HEK293T (cell line): ENCODE measurements around the gene UNC50.

ENCODE experiments used
- ARNT ChIP-seq: fragments of 450-650 bp; IDR thresholded peaks from 2 replicates; pipeline ENCODE4 v1.6.1; 2017; ENCODE audit warnings: mild to moderate bottlenecking
- BHLHE40 ChIP-seq: fragments of 450-650 bp; IDR thresholded peaks from 2 replicates; pipeline ENCODE4 v1.6.1; 2016; ENCODE audit warnings: mild to moderate bottlenecking, moderate library complexity, borderline replicate concordance
- CTBP1 ChIP-seq: fragments of 450-650 bp; IDR thresholded peaks from 2 replicates; pipeline ENCODE4 v1.6.1; 2016; ENCODE audit warnings: borderline replicate concordance
- ELF4 ChIP-seq: fragments of 450-650 bp; IDR thresholded peaks from 2 replicates; pipeline ENCODE4 v1.6.1; 2017; ENCODE audit warnings: antibody characterized with exemption
- FOXA1 ChIP-seq: fragments of 450-650 bp; IDR thresholded peaks from 2 replicates; pipeline ENCODE4 v1.6.1; 2016; ENCODE audit warnings: mild to moderate bottlenecking
- FOXK2 ChIP-seq: fragments of 450-650 bp; IDR thresholded peaks from 2 replicates; pipeline ENCODE4 v1.6.1; 2016; ENCODE audit warnings: mild to moderate bottlenecking
- FOXM1 ChIP-seq: fragments of 450-650 bp; IDR thresholded peaks from 2 replicates; pipeline ENCODE4 v1.6.1; 2017; ENCODE audit warnings: mild to moderate bottlenecking, borderline replicate concordance
- L3MBTL2 ChIP-seq: fragments of 450-650 bp; conservative IDR thresholded peaks from 2 replicates; pipeline ENCODE4 v1.6.1; 2016; ENCODE audit warnings: mild to moderate bottlenecking
- LEF1 ChIP-seq: fragments of 450-650 bp; IDR thresholded peaks from 2 replicates; pipeline ENCODE4 v1.6.1; 2017; ENCODE audit warnings: mild to moderate bottlenecking, borderline replicate concordance
- NFRKB ChIP-seq: fragments of 450-650 bp; IDR thresholded peaks from 2 replicates; pipeline ENCODE4 v1.6.1; 2016; ENCODE audit warnings: mild to moderate bottlenecking, moderate library complexity
- PKNOX1 ChIP-seq: fragments of 450-650 bp; IDR thresholded peaks from 2 replicates; pipeline ENCODE4 v1.6.1; 2016
- SP1 ChIP-seq: fragments of 450-650 bp; IDR thresholded peaks from 2 replicates; pipeline ENCODE4 v1.6.1; 2017
- SUZ12 ChIP-seq: fragments of 450-650 bp; IDR thresholded peaks from 2 replicates; pipeline ENCODE4 v1.6.1; 2016; ENCODE audit warnings: mild to moderate bottlenecking
- ZNF384 ChIP-seq: fragments of 450-650 bp; IDR thresholded peaks from 2 replicates; pipeline ENCODE4 v1.6.1; 2016

- TF ChIP-seq L3MBTL2 (no peak), ARNT (no peak), ZNF384 (no peak), SP1 (no peak), ELF4 (no peak), FOXK2 (no peak), PKNOX1 (no peak), SUZ12 (no peak), FOXM1 (no peak), LEF1 (no peak), BHLHE40 (no peak), FOXA1 (no peak), CTBP1 (no peak), NFRKB (no peak)
These were observed 25.9 kb upstream of the UNC50 start for GRCh38 chr2:98582523-98582922.
